H9 (cell line): ENCODE results near the gene NOTCH1. TPM values are rescaled to one million over a fixed set of nuclear protein-coding genes. Genes with fewer than 3 reads are reported as not detected.

ENCODE experiments used
- DNase-seq: peaks from one replicate; pipeline ENCODE4 v3.0.0-alpha.2; 2017
- H2AFZ ChIP-seq: one replicate; pipeline ENCODE4 v1.6.1; 2013; ENCODE audit warnings: mild to moderate bottlenecking, low read length, control low read depth, moderate library complexity
- H2AK5ac ChIP-seq: 2 replicates; pipeline ENCODE4 v1.6.1; 2013; ENCODE audit warnings: low read length, control low read depth, mixed read lengths; ENCODE audit not compliant: insufficient read length
- H2BK120ac ChIP-seq: one replicate; pipeline ENCODE4 v1.6.1; 2013; ENCODE audit warnings: low read depth, mild to moderate bottlenecking, low read length, control low read depth, inconsistent platforms; ENCODE audit not compliant: poor library complexity, severe bottlenecking
- H2BK12ac ChIP-seq: 2 replicates; pipeline ENCODE4 v1.6.1; 2013; ENCODE audit warnings: low read length, control low read depth, mixed read lengths, low read depth; ENCODE audit not compliant: insufficient read length
- H2BK15ac ChIP-seq: 2 replicates; pipeline ENCODE4 v1.6.1; 2013; ENCODE audit warnings: low read depth, low read length, control low read depth
- H2BK20ac ChIP-seq: one replicate; pipeline ENCODE4 v1.6.1; 2013; ENCODE audit warnings: low read depth, mild to moderate bottlenecking, low read length, control low read depth, inconsistent platforms; ENCODE audit not compliant: poor library complexity, severe bottlenecking
- H2BK5ac ChIP-seq: 2 replicates; pipeline ENCODE4 v1.6.1; 2013; ENCODE audit warnings: low read length, control low read depth, mixed read lengths; ENCODE audit not compliant: insufficient read length
- H3K14ac ChIP-seq: 2 replicates; pipeline ENCODE4 v1.6.1; 2013; ENCODE audit warnings: low read length, control low read depth; ENCODE audit not compliant: insufficient read depth
- H3K18ac ChIP-seq: 2 replicates; pipeline ENCODE4 v1.6.1; 2013; ENCODE audit warnings: low read depth, mild to moderate bottlenecking, mixed read lengths, low read length, control low read depth; ENCODE audit not compliant: insufficient read length
- H3K23ac ChIP-seq: 2 replicates; pipeline ENCODE4 v1.6.1; 2013; ENCODE audit warnings: low read length, control low read depth, mixed read lengths, low read depth; ENCODE audit not compliant: insufficient read length
- H3K23me2 ChIP-seq: 2 replicates; pipeline ENCODE4 v1.6.1; 2013; ENCODE audit warnings: low read depth, mild to moderate bottlenecking, mixed read lengths, low read length, control low read depth; ENCODE audit not compliant: insufficient read length, poor library complexity, severe bottlenecking
- H3K27ac ChIP-seq: 2 replicates; pipeline ENCODE4 v1.5.1; 2013; ENCODE audit warnings: low read length, control low read depth, mixed read lengths, low read depth; ENCODE audit not compliant: insufficient read length
- H3K27me3 ChIP-seq: 2 replicates; pipeline ENCODE4 v1.6.1; 2013; ENCODE audit warnings: low read length, control low read depth, inconsistent platforms; ENCODE audit not compliant: insufficient read depth
- H3K4ac ChIP-seq: 2 replicates; pipeline ENCODE4 v1.6.1; 2013; ENCODE audit warnings: low read depth, mild to moderate bottlenecking, control low read depth, inconsistent platforms, low read length, moderate library complexity
- H3K4me1 ChIP-seq: 2 replicates; pipeline ENCODE4 v1.6.1; 2013; ENCODE audit warnings: low read length, control low read depth, inconsistent platforms; ENCODE audit not compliant: insufficient read depth
- H3K4me2 ChIP-seq: 2 replicates; pipeline ENCODE4 v1.6.1; 2013; ENCODE audit warnings: low read length, control low read depth, mixed read lengths; ENCODE audit not compliant: insufficient read length, insufficient read depth
- H3K56ac ChIP-seq: 2 replicates; pipeline ENCODE4 v1.6.1; 2013; ENCODE audit warnings: low read depth, mild to moderate bottlenecking, mixed read lengths, low read length, control low read depth; ENCODE audit not compliant: insufficient read length
- H3K79me1 ChIP-seq: 2 replicates; pipeline ENCODE4 v1.6.1; 2013; ENCODE audit warnings: low read depth, mild to moderate bottlenecking, moderate library complexity, low read length, control low read depth, inconsistent platforms; ENCODE audit not compliant: insufficient read depth, poor library complexity, severe bottlenecking
- H3K79me2 ChIP-seq: 2 replicates; pipeline ENCODE4 v1.6.1; 2013; ENCODE audit warnings: low read length, control low read depth, inconsistent platforms; ENCODE audit not compliant: insufficient read depth
- H3K9ac ChIP-seq: 2 replicates; pipeline ENCODE4 v1.6.1; 2013; ENCODE audit warnings: low read length, control low read depth, mixed read lengths; ENCODE audit not compliant: insufficient read length; ENCODE audit errors: extremely low read depth
- H3K9me3 ChIP-seq: one replicate; pipeline ENCODE4 v1.6.1; 2013; ENCODE audit warnings: low read depth, low read length, inconsistent platforms; ENCODE audit not compliant: control insufficient read depth
- H3T11ph ChIP-seq: one replicate; pipeline ENCODE4 v1.6.1; 2013; ENCODE audit warnings: mild to moderate bottlenecking, low read length, control low read depth, inconsistent platforms
- H4K20me1 ChIP-seq: one replicate; pipeline ENCODE4 v1.6.1; 2013; ENCODE audit not compliant: control insufficient read depth, insufficient read length, insufficient read depth
- H4K5ac ChIP-seq: 2 replicates; pipeline ENCODE4 v1.6.1; 2013; ENCODE audit warnings: low read depth, mild to moderate bottlenecking, mixed read lengths, low read length, control low read depth; ENCODE audit not compliant: insufficient read length
- H4K8ac ChIP-seq: replicated peaks from 2 replicates; pipeline ENCODE4 v1.6.1; 2013; ENCODE audit warnings: low read length, control low read depth, mixed read lengths, low read depth; ENCODE audit not compliant: insufficient read length
- H4K91ac ChIP-seq: 2 replicates; pipeline ENCODE4 v1.6.1; 2013; ENCODE audit warnings: low read depth, mild to moderate bottlenecking, moderate library complexity, mixed read lengths, low read length, control low read depth; ENCODE audit not compliant: insufficient read length
- H3K27ac Mint-ChIP-seq, 3 experiments: 2 replicates in 2 of 3; 3 replicates in 1 of 3; pipeline ENCODE4 v1.8.0; 2020 to 2021; ENCODE audit warnings: mixed read lengths in 3 of 3, mild to moderate bottlenecking in 1 of 3, moderate library complexity in 1 of 3
- H3K27me3 Mint-ChIP-seq: 2 replicates; pipeline ENCODE4 v1.8.0; 2021; ENCODE audit warnings: low read depth, mild to moderate bottlenecking, moderate library complexity, mixed read lengths
- H3K36me3 Mint-ChIP-seq, 3 experiments: 2 replicates in 2 of 3; 3 replicates in 1 of 3; pipeline ENCODE4 v1.8.0; 2020 to 2021; ENCODE audit warnings: low read depth in 3 of 3, mixed read lengths in 3 of 3; ENCODE audit not compliant: insufficient read depth in 1 of 3
- H3K4me1 Mint-ChIP-seq, 2 experiments: 2 replicates each; pipeline ENCODE4 v1.8.0; 2020; ENCODE audit warnings: mixed read lengths in 2 of 2
- H3K4me3 Mint-ChIP-seq, 2 experiments: 2 replicates in 1 of 2; 3 replicates in 1 of 2; pipeline ENCODE4 v1.8.0; 2020 to 2021; ENCODE audit warnings: mild to moderate bottlenecking in 2 of 2, mixed read lengths in 2 of 2, moderate library complexity in 1 of 2
- H3K9me3 Mint-ChIP-seq, 2 experiments: 2 replicates in 1 of 2; 3 replicates in 1 of 2; pipeline ENCODE4 v1.8.0; 2020; ENCODE audit warnings: mild to moderate bottlenecking in 2 of 2, mixed read lengths in 2 of 2, moderate library complexity in 1 of 2
- CTCF ChIP-seq: fragments of 200-600 bp; sonication (generic); conservative IDR thresholded peaks from 3 replicates; pipeline ENCODE4 v1.8.0; 2021; ENCODE audit warnings: antibody characterized with exemption, mild to moderate bottlenecking
- WGBS: extraction: QIAGEN DNeasy Blood & Tissue Kit; methylation state at CpG from one replicate; pipeline ENCODE4 v1.1.7; 2013; ENCODE audit warnings: missing lambda C conversion rate, low lambda C conversion rate, mixed read lengths; ENCODE audit not compliant: insufficient read length; ENCODE audit errors: extremely low coverage; 5-methylcytosine and 5-hydroxymethylcytosine counted together
- total RNA-seq: library from RNA; stranded (reverse); gene quantifications from 2 replicates; pipeline ENCODE4 v1.2.1, GENCODE V29; 2021

NOTCH1 gene
- total RNA-seq, 1 experiment from 2014 or later = 71.6 TPM

- no peak overlapping the region for H3K9ac ChIP-seq
Measured at GRCh38 chr9:136494012-136494411, 51.8 kb downstream of the NOTCH1 start.

More at GRCh38 chr9:136494012-136494411, 51.8 kb downstream of the NOTCH1 start:
- no peak overlapping the region for H4K91ac ChIP-seq
- H2BK120ac ChIP-seq = no peak overlapping the region
- no peak overlapping the region for H2AFZ ChIP-seq
- no peak overlapping the region for H2BK12ac ChIP-seq
- Mint-ChIP-seq H3K27me3 (no peaks in the 10 kb centered on the region; the same call in 1 of the 2 replicates), H3K9me3 (no peaks in the 10 kb centered on the region), H3K27ac (peak overlapping the region in 1 of 3 experiments; percentile 61; a peak in 3 of 7 replicates), H3K36me3 (peaks cover 5 to 30% (median 18%) of the 10 kb centered on the region in 3 experiments; a peak in 6 of 7 replicates), H3K4me3 (no peak overlapping the region), H3K4me1 (no peaks in the 10 kb centered on the region)
- H3K79me1 ChIP-seq = no peaks in the 10 kb centered on the region
- H3K9me3 ChIP-seq = no peaks in the 10 kb centered on the region
- no peaks in the 10 kb centered on the region for H3K79me2 ChIP-seq
- H2AK5ac ChIP-seq = no peak overlapping the region
- H2BK5ac ChIP-seq = no peak overlapping the region
- H3T11ph ChIP-seq = no peak overlapping the region
- H3K56ac ChIP-seq = no peak overlapping the region
- no peak overlapping the region for H4K5ac ChIP-seq
- H3K23me2 ChIP-seq = no peaks in the 10 kb centered on the region
- DNase-seq = no peak
- no peak overlapping the region for H4K8ac ChIP-seq
- H3K4ac ChIP-seq = no peak overlapping the region
- H3K27me3 ChIP-seq = no peaks in the 10 kb centered on the region
- H3K27ac ChIP-seq = no peak overlapping the region
- no peaks in the 10 kb centered on the region for H4K20me1 ChIP-seq
- H3K14ac ChIP-seq = no peak overlapping the region
- H3K18ac ChIP-seq = no peak overlapping the region
- no peak overlapping the region for H3K4me2 ChIP-seq
- no peak for TF ChIP-seq CTCF
- no peak overlapping the region for H3K23ac ChIP-seq
- no peaks in the 10 kb centered on the region for H3K4me1 ChIP-seq
- WGBS = no CpG with 5 or more reads among the region's 9 CpGs
- no peak overlapping the region for H2BK20ac ChIP-seq
- no peak overlapping the region for H2BK15ac ChIP-seq
